Posterior vena cava (tissue), 2 donors: Measurements from ENCODE around the gene MRGPRE. TPM values are rescaled to one million over a fixed set of nuclear protein-coding genes. Genes with fewer than 3 reads are reported as not detected.

Experiments used
- DNase-seq: peaks from one replicate; pipeline ENCODE4 v3.0.0-alpha.2; 2020; ENCODE audit warnings: low spot score
- intact Hi-C, 2 donors: fragments of 100-400 bp; cut with DNase I; formaldehyde crosslinking; loops; one replicate each; pipeline versions ENCODE4 v1.14.1 to v1.14.2; 2022 to 2023
- total RNA-seq, 2 donors: library from RNA; stranded (reverse); fragmentation: NEBNext Ultra II Directional; extraction: Animal tissue kit (Norgen Biotek cat#: 25700); gene quantifications; one replicate each; pipeline ENCODE4 v1.2.1, GENCODE V29; 2021
- donor health status: DM: yes; HTN: yes; CAD: no.
- donor health status: DM: yes; HTN: yes; CAD: no.

MRGPRE gene
- total RNA-seq, 2 donors from 2014 or later, result 0.62 TPM; not detected in 1

- DNase-seq, result peak; percentile 71
- intact Hi-C loops, result loop anchor here in 1 of 2 donors (10.0 kb wide), 1 partner anchor 176 kb away; no protein-coding TSS in a partner anchor
Observed at GRCh38 chr11:3201112-3201581, 31.1 kb downstream of the MRGPRE start.

- intact Hi-C loops, result loop anchor here in 1 of 2 donors (10.0 kb wide), 1 partner anchor 176 kb away; no protein-coding TSS in a partner anchor
- DNase-seq, result peak; percentile 70
Observed at GRCh38 chr11:3200388-3201111, 31.7 kb downstream of the MRGPRE start.

GRCh38 chr11:3199537-3200295, 32.5 kb downstream of the MRGPRE start:
- DNase-seq, result peak; percentile 80
- intact Hi-C loops, result loop anchor here in 1 of 2 donors (10.0 kb wide), 1 partner anchor 175 kb away; no protein-coding TSS in a partner anchor

- DNase-seq, result peak; percentile 60
- intact Hi-C loops, result no loop called here
Observed at GRCh38 chr11:3198815-3199214, 33.4 kb downstream of the MRGPRE start.

GRCh38 chr11:3197878-3198528, 34.2 kb downstream of the MRGPRE start:
- DNase-seq, result no peak
- intact Hi-C loops, result no loop called here

- intact Hi-C loops, result no loop called here
- peak; percentile 64 for DNase-seq
Observed at GRCh38 chr11:3197044-3197695, 35.0 kb downstream of the MRGPRE start.

- intact Hi-C loops, result no loop called here
Observed at GRCh38 chr11:3196161-3197043, 35.8 kb downstream of the MRGPRE start.

GRCh38 chr11:3195251-3196160, 36.7 kb downstream of the MRGPRE start:
- DNase-seq, result peak; percentile 67
- intact Hi-C loops, result no loop called here

More at GRCh38 chr11:3196161-3197043, 35.8 kb downstream of the MRGPRE start:
- DNase-seq, result peak; percentile 72

- intact Hi-C loops, result no loop called here
- no peak for DNase-seq
Observed at GRCh38 chr11:3194016-3194816, 38.0 kb downstream of the MRGPRE start.

- DNase-seq, result peak; percentile 69
- intact Hi-C loops, result no loop called here
Observed at GRCh38 chr11:3193373-3194015, 38.7 kb downstream of the MRGPRE start.

- intact Hi-C loops, result no loop called here
- DNase-seq, result peak; percentile 66
Observed at GRCh38 chr11:3192511-3193372, 39.5 kb downstream of the MRGPRE start.

GRCh38 chr11:3191586-3192324, 40.5 kb downstream of the MRGPRE start:
- DNase-seq, result no peak
- intact Hi-C loops, result no loop called here

- intact Hi-C loops, result no loop called here
- DNase-seq, result no peak
Observed at GRCh38 chr11:3190600-3190999, 41.6 kb downstream of the MRGPRE start.

- no peak for DNase-seq
- intact Hi-C loops, result no loop called here
Observed at GRCh38 chr11:3189886-3190583, 42.2 kb downstream of the MRGPRE start.
